Thyroid gland (tissue), 4 donors: ENCODE results near the gene DDN. TPM values are rescaled to one million over a fixed set of nuclear protein-coding genes. Genes with fewer than 3 reads are reported as not detected.

Experiments
- DNase-seq, 2 donors: peaks; one replicate each; pipeline ENCODE4 v3.0.0-alpha.2; 2019
- H3K27ac ChIP-seq, 3 donors: fragments of 200-600 bp; sonication (generic); 1 replicate in 2 of 3; 2 replicates in 1 of 3; pipeline ENCODE4 v1.5.1; 2016 to 2019; ENCODE audit warnings: mild to moderate bottlenecking in 1 of 3, moderate library complexity in 1 of 3
- H3K27me3 ChIP-seq: fragments of 200-600 bp; sonication (generic); one replicate; pipeline ENCODE4 v1.5.1; 2019
- H3K36me3 ChIP-seq, 2 donors: fragments of 200-600 bp; sonication (generic); one replicate each; pipeline ENCODE4 v1.5.1; 2016 to 2019
- H3K4me1 ChIP-seq, 2 donors: fragments of 200-600 bp; sonication (generic); one replicate each; pipeline ENCODE4 v1.5.1; 2017 to 2019
- H3K4me3 ChIP-seq, 3 donors: fragments of 200-600 bp; sonication (generic); replicated peaks in 1 of 3; 1 replicate in 2 of 3; 2 replicates in 1 of 3; pipeline ENCODE4 v1.5.1; 2016; ENCODE audit warnings: mild to moderate bottlenecking in 1 of 3
- H3K9me3 ChIP-seq: fragments of 200-600 bp; sonication (generic); one replicate; pipeline ENCODE4 v1.5.1; 2017
- POLR2A ChIP-seq, 2 donors: fragments of 450-650 bp; IDR thresholded peaks; one replicate each; pipeline ENCODE4 v1.6.1; 2017; ENCODE audit warnings: antibody characterized with exemption in 2 of 2, mild to moderate bottlenecking in 2 of 2, moderate library complexity in 1 of 2
- WGBS, 2 donors: methylation state at CpG; one replicate each; pipeline ENCODE4 v1.1.5; 2017; 5-methylcytosine and 5-hydroxymethylcytosine counted together
- intact Hi-C: fragments of 100-400 bp; cut with DNase I; formaldehyde crosslinking; loops from one replicate; pipeline ENCODE4 v1.15.1; 2023
- total RNA-seq, 4 donors: library from RNA; depleted of rRNA; stranded (reverse); fragments of >200 nt; gene quantifications; one replicate each; pipeline ENCODE4 v1.2.3, GENCODE V29; 2016
- TF ChIP-seq, protein P1 (sequence below), 6 experiments: fragments of 200-600 bp in 3 of 6; fragments of 450-650 bp in 3 of 6; sonication (generic) in 3 of 6; IDR thresholded peaks; one replicate each; pipeline ENCODE4 v1.5.1; 2016 to 2019; ENCODE audit warnings: antibody characterized with exemption in 6 of 6, mild to moderate bottlenecking in 2 of 6, inconsistent platforms in 1 of 6, moderate library complexity in 1 of 6

DDN gene
- total RNA-seq, 4 donors from 2014 or later: 0.11 to 0.13 TPM; not detected in 2

DNA sequence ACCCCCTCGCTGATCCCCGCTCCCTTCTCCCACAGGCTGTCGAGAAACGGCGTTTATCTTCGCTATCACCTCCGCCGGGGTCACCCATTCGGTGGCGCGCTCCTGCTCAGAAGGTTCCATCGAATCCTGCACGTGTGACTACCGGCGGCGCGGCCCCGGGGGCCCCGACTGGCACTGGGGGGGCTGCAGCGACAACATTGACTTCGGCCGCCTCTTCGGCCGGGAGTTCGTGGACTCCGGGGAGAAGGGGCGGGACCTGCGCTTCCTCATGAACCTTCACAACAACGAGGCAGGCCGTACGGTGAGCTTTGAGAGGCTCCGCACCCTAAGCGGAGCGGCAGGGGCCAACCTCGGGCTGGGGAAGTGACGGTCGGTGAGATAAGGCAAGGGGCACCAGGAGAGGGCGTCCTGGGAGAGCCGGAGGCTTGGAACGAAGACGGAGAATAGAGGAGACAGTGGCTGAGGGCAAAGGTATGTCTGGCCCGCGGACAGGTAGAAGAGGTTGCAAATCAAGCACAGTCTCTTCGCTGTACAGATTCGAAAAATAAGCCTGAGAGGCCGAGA is 18.7 kb downstream of the DDN start:
- WGBS, 2 donors: 3 to 4% methylated on average over 12 to 46 of the region's 46 CpGs
- DNase-seq: no peak
- Histone ChIP-seq H3K36me3 (no peaks in the 10 kb centered on the region), H3K27ac (no peak overlapping the region), H3K4me1 (peaks cover 37 to 42% of the 10 kb centered on the region in 2 donors), H3K4me3 (peak overlapping the region in 1 of 3 donors; percentile 13), H3K27me3 (peaks cover 34% of the 10 kb centered on the region), H3K9me3 (no peaks in the 10 kb centered on the region)
- TF ChIP-seq, protein P1, sequence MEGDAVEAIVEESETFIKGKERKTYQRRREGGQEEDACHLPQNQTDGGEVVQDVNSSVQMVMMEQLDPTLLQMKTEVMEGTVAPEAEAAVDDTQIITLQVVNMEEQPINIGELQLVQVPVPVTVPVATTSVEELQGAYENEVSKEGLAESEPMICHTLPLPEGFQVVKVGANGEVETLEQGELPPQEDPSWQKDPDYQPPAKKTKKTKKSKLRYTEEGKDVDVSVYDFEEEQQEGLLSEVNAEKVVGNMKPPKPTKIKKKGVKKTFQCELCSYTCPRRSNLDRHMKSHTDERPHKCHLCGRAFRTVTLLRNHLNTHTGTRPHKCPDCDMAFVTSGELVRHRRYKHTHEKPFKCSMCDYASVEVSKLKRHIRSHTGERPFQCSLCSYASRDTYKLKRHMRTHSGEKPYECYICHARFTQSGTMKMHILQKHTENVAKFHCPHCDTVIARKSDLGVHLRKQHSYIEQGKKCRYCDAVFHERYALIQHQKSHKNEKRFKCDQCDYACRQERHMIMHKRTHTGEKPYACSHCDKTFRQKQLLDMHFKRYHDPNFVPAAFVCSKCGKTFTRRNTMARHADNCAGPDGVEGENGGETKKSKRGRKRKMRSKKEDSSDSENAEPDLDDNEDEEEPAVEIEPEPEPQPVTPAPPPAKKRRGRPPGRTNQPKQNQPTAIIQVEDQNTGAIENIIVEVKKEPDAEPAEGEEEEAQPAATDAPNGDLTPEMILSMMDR (IDR thresholded peaks at IDR 0.05): no peak
- no peak for TF ChIP-seq POLR2A (IDR thresholded peaks at IDR 0.05)
- intact Hi-C loops: no loop called here

DNA sequence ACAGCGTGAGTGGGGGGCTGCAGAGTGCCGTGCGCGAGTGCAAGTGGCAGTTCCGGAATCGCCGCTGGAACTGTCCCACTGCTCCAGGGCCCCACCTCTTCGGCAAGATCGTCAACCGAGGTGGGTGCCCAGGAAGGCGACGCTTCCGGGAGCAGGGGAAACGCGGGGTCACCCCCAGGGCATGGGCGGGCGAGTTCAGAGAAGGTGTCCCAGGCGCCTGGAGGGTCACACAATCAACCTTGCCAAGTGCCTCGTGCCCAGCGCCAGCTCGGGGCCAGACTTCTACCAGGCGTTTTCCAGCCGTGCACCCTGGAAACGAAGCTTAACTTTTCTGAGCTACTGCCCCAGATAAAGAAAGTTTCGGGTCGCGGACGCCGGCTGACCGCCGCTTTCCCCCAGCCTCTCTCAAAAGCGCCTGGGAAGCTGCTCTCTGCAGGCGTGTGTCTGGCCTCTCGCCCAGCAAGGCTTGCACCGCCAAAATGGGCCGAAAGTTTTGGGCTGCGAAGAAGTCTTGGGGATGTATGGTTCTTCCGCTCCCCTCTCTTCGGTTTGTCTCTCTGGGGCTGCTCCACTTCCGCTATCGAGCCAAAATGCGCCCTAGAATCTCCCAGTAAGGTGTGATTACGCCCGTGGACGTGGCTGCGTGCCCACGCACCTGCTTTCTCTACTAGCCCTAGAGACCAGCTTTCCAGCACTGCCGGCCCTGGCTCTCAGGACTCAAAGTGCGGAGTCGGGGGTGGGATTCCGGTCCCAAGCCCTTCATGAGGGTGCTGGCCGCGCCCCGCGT is 19.4 kb downstream of the DDN start:
- DNase-seq: no peak
- Histone ChIP-seq H3K4me1 (peaks cover 37 to 42% of the 10 kb centered on the region in 2 donors), H3K9me3 (no peaks in the 10 kb centered on the region), H3K36me3 (no peaks in the 10 kb centered on the region), H3K27ac (no peak overlapping the region), H3K27me3 (peaks cover 34% of the 10 kb centered on the region), H3K4me3 (peak overlapping the region in 1 of 3 donors; percentile 13)
- intact Hi-C loops: loop anchor here (5.0 kb wide), 1 partner anchor 42 kb away; no protein-coding TSS in a partner anchor
- 1 to 2% methylated on average over 17 to 31 of the region's 55 CpGs for WGBS, 2 donors
- no peak for TF ChIP-seq POLR2A (IDR thresholded peaks at IDR 0.05)
- TF ChIP-seq, protein P1 (IDR thresholded peaks at IDR 0.05): no peak

DNA sequence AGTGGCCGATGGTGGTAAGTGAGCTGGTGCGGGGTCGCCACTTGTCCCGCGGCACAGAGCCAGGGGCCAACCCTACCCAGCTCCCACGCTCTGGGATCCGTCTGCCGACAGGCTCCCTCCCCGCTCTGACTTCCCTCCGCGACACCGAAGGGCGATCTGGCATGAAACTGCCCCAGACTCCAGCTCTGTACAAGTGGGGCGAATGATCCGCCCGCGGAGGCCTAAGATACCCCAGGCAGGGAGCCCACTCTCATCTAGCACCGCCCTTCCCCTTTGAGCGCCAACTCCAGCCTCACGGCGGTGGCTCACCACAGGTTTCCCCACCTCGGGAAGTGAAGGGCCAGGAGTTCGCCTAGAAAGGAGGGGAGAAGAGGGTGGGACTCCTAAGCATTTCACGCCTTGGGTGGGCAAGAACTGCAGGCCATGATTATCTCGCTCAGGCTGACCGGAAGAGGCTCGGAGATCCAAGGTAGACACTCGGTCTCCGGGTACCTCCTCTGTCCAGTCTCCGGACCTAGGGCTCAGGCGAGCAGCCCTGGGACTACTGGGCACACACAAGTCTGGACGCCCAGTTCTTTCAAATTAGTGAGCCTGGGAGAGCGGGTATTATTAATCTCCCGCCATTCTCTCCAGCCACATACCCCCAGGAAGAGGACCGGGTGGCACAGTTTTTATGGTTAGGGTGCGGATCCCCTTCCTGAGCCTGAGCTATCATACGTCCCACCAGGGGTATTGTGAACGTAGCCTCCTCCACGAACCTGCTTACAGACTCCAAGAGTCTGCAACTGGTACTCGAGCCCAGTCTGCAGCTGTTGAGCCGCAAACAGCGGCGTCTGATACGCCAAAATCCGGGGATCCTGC is 20.2 kb downstream of the DDN start:
- Histone ChIP-seq H3K4me3 (peak overlapping the region in 1 of 3 donors; percentile 17), H3K27me3 (peaks cover 39% of the 10 kb centered on the region)
- DNase-seq: no peak

DNA sequence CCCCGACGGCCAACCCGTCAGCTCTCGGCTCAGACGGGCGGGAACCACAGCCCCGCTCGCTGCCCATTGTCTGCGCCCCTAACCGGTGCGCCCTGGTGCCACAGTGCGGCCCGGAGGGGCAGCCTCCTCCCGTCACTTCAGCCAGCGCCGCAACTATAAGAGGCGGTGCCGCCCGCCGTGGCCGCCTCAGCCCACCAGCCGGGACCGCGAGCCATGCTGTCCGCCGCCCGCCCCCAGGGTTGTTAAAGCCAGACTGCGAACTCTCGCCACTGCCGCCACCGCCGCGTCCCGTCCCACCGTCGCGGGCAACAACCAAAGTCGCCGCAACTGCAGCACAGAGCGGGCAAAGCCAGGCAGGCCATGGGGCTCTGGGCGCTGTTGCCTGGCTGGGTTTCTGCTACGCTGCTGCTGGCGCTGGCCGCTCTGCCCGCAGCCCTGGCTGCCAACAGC is 20.9 kb downstream of the DDN start, which contains the start of gene WNT1:
Gene WNT1 (plus strand): TSS at position 32 of the 450 bp plus-strand sequence. CDS start 329 bp downstream, at position 361.
- intact Hi-C loops: loop anchor here (5.0 kb wide), 1 partner anchor 41 kb away; no protein-coding TSS in a partner anchor
- no peaks in the 10 kb centered on the region for H3K9me3 ChIP-seq
- H3K27me3 ChIP-seq: peaks cover 39% of the 10 kb centered on the region
- no peaks in the 10 kb centered on the region for H3K36me3 ChIP-seq
- peaks cover 37 to 42% of the 10 kb centered on the region in 2 donors for H3K4me1 ChIP-seq
- TF ChIP-seq, protein P1 (IDR thresholded peaks at IDR 0.05): peak in 1 of 6 experiments; percentile 12
- no peak for TF ChIP-seq POLR2A (IDR thresholded peaks at IDR 0.05)
- WGBS, 2 donors: 1 to 3% methylated on average over 9 to 28 of the region's 45 CpGs
- no peak for DNase-seq
- no peak within 1 kb of the TSS for H3K27ac ChIP-seq
- peak within 1 kb of the TSS in 1 of 3 donors; percentile 17 for H3K4me3 ChIP-seq

More for the DNA sequence above, 20.2 kb downstream of the DDN start:
- Histone ChIP-seq H3K36me3 (no peaks in the 10 kb centered on the region), H3K27ac (no peak overlapping the region), H3K4me1 (peaks cover 37 to 42% of the 10 kb centered on the region in 2 donors), H3K9me3 (no peaks in the 10 kb centered on the region)
- 2 to 5% methylated on average over 24 to 28 of the region's 45 CpGs for WGBS, 2 donors
- intact Hi-C loops: loop anchor here (5.0 kb wide), 1 partner anchor 42 kb away; no protein-coding TSS in a partner anchor
- no peak for TF ChIP-seq POLR2A (IDR thresholded peaks at IDR 0.05)
- TF ChIP-seq, protein P1 (IDR thresholded peaks at IDR 0.05): no peak
